GM21390 (cell line): ENCODE data around the gene NELL2.

Experiments used
- ATAC-seq: cut with Tn5 transposase; IDR thresholded peaks from one replicate; pipeline ENCODE4 v1.9.1; 2021; ENCODE audit not compliant: unreplicated experiment

NELL2 gene

DNA sequence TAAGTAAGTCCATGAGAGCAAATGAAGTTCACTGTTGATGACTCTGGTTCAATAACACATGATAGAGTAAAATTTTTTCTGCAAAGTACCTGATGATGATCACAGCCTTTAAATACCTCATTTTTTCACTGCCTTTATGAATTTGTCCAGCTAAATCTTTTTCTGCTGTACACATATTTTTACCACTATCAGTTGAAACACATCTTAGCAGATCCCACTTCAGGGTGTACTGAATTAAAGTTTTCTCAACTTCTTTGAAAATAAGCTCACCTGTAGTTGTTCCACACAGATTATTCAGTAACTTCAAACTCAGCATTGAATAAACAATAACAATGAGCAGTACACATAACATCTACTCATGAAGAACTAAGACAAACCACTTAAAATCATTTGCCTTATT lies 385.9 kb downstream of the NELL2 start:
- no peak for ATAC-seq

DNA sequence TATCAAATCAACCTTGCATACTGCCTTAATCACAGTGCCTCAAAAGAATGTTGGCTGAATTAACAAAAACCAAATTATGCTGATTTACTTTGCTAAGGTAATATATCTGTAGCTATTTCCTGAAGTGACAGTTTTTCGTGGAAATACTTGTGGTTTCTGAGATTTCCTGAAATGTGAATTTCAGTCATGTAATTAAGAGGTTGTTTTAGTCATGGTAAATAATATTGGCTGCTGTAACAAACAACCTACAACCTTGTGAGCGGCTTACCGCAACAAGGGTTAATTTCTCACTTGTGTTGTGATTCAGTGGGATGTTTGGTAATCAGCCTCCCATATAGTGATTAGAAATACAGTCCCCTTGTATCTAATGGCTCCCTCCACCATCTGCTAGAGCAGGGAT lies 387.9 kb downstream of the NELL2 start:
- ATAC-seq: no peak

DNA sequence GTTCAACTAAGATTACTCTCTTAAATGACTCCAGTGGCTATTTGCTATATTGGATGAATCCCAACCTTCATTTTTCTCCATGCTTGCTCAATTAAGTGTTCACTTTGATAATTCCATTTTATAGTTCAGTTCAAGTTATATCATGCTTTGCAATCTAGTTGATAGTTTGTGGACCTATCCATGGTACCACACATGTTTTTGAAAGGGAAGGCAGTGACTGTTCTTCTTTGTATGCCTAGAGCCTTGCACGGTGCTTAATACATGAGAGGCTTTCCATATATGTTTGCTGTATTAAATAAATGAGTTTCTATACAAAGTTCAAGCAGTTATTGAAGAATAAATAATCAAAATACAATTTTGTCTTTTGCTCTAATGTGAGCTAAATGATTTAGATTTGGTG lies 391.3 kb downstream of the NELL2 start:
- no peak for ATAC-seq

DNA sequence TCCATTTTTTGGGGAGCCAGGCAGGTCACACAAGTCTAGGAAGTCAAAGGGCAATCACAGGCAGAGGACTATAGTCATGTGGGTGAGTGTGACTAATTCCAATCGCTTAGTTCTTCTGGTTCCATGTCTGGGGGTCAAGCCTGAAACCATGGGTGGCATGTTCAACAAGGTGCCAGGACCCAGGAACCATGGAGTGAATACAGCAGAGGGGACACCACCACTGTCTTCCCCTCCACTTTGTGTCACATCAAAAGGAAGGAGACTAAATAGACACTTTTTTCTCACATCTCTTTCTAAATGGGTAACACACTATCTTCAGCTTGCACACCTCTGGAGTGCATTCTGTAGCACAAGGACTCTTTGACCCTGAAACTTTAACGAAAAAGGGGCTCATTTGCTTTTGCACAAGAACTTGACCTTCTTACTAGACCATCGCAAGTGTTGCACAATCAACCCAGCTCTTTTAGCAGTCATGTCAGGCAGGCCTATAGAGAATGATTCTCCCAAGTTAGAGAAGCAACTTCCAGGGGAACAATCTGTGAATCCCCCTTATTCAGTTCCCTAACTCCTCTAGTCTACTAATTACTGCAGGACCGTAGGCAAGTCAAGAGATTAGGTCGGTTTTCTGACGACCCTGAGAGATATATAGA lies 398.7 kb downstream of the NELL2 start:
- no peak for ATAC-seq

DNA sequence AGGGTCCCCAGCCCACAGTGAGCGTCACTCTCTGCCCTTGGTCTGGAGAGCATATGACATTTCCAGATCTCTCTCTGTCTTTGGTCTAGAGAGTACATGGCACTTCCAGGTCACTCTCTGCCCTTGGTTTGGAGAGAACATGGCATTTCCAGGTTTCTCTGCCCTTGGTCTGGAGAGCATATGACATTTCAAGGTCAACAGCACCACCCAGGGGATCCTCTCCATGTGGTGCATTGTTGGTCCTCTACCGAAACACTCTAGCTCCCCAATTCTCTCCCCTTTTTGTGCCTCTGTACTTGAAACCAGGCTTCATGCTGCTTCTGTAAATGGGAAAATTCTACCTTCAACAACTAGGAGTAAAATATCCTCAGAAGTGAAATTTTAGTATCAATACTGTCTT lies 399.4 kb downstream of the NELL2 start:
- no peak for ATAC-seq

DNA sequence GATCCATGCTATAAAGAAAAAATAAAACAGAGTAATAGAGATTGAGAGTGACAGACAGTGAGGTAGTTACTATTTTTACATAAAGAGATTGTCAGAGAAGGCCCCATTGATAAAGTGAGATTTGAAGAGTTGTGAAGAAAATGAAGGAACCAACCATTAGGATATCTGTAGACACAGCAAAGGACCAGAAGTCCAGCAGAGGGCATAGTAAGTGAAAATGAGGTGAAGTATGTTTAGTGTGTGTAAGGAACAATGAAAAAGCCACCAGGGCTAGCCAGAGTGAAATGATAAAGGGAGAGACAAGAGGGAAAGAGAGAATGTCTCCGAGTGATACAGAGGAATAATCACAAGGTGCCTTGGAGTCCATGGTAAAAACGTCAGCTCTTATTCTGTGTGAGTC lies 411.0 kb downstream of the NELL2 start:
- no peak for ATAC-seq

DNA sequence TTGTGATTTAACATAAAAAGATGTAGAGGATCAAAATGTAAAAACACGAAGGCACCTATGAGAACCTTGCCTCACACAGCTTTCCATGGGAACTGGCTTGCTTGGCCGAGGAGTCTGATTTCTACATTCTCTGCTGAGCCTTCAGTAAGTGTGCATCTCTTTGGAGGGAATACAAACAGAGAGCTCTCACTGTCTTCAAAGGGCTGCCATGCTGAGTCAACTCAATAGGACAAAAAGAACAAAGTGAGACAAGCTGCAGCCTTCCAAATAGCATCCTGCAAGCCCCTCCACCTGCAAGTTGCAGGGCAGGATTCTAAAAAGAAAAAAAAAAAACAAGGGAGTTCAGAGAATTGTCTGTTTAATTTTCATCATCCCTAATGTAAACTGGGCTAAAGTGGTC lies 411.9 kb downstream of the NELL2 start:
- no peak for ATAC-seq

DNA sequence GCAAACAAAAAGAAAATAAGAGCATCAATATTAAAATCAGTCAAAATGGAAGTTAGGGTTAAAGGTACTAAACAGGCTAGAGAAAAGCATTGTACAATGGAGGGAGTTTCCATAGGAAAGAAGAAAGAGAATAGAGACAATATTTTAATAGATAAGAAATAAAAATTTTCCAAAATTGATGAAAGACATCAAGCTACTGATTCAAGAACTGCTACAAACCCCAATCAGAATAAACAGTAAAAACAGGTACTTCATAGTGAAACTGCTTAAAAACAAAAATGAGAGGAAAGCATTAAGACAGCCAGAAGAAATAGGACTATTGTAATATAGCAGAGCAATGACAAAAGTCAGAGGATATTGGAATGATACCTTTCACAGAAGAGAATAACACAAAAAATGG lies 413.4 kb downstream of the NELL2 start:
- ATAC-seq: no peak

DNA sequence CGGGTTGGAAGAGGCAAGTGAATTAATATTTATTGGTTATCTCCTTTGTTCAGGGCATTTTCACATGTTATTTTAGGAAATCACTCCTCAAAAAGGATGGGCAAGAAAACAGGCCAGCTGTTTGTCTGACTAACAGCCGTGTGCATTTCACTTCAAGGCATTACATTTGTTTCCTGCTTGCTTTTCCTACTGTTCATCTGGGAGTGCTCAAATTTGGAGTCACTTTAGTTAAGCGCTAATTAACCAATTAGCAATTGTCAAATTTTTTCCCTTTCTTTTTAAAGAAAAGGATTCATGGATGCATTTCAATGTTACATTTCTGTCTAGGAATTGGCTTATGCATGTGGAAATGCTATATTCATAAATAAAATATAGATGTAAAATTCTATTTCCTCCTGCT lies 415.9 kb downstream of the NELL2 start:
- no peak for ATAC-seq

DNA sequence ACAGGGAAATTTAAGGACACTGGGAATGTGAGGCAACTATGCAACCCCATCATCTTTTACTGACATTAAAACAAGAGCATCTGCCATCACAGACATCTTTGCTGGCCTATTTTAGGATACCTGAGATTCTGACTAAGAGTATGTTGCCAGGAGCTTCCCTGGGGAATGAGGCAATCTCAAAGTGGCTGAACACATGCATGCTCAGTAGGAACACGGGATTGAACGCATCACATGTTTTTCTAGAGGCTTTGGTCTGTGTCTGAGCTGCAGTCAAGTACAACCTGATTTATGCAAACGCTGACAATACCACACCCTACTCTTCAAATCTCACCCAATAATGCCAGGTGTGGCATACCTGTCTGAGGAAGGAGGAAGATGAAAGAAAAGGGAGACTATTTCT lies 416.5 kb downstream of the NELL2 start:
- no peak for ATAC-seq
